Adrenal gland (tissue), 12 donors: ENCODE results near the gene OBP2B. TPM values are rescaled to one million over a fixed set of nuclear protein-coding genes. Genes with fewer than 3 reads are reported as not detected.

ENCODE experiments used
- DNase-seq, 7 donors: peaks; one replicate each; pipeline ENCODE4 v3.0.0-alpha.2; 2019 to 2020
- H3K27ac ChIP-seq, 5 donors: fragments of 200-600 bp; sonication (generic) in 4 of 5; 1 replicate in 3 of 5; 2 replicates in 2 of 5; pipeline versions ENCODE4 v1.5.1 to v1.8.0; 2016 to 2020; ENCODE audit warnings: mild to moderate bottlenecking in 1 of 5
- H3K27me3 ChIP-seq: fragments of 200-600 bp; 2 replicates; pipeline ENCODE4 v1.8.0; 2021
- H3K36me3 ChIP-seq, 2 donors: fragments of 200-600 bp; replicated peaks in 1 of 2; 1 replicate in 1 of 2; 2 replicates in 1 of 2; pipeline versions ENCODE4 v1.5.1 to v1.8.0; 2018 to 2022
- H3K4me1 ChIP-seq, 2 donors: fragments of 200-600 bp; replicated peaks in 1 of 2; 1 replicate in 1 of 2; 2 replicates in 1 of 2; pipeline versions ENCODE4 v1.5.1 to v1.8.0; 2018 to 2021
- H3K4me3 ChIP-seq, 4 donors: fragments of 200-600 bp; sonication (generic) in 3 of 4; one replicate each; pipeline ENCODE4 v1.5.1; 2016 to 2018
- H3K9me3 ChIP-seq, 3 donors: fragments of 200-600 bp; sonication (generic) in 1 of 3; replicated peaks in 1 of 3; 1 replicate in 2 of 3; 2 replicates in 1 of 3; pipeline versions ENCODE4 v1.5.1 to v1.8.0; 2016 to 2021
- CTCF ChIP-seq, 6 experiments: fragments of 450-650 bp in 4 of 6; fragments of 200-600 bp in 2 of 6; sonication (generic) in 1 of 6; IDR thresholded peaks; 1 replicate in 5 of 6; 2 replicates in 1 of 6; pipeline versions ENCODE4 v1.5.1 to v1.8.0; 2016 to 2021; ENCODE audit warnings: antibody characterized with exemption in 6 of 6, mild to moderate bottlenecking in 2 of 6, moderate library complexity in 1 of 6
- POLR2A ChIP-seq, 2 donors: fragments of 450-650 bp; IDR thresholded peaks; one replicate each; pipeline ENCODE4 v1.6.1; 2017; ENCODE audit warnings: antibody characterized with exemption in 2 of 2, mild to moderate bottlenecking in 2 of 2, moderate library complexity in 1 of 2
- WGBS, 4 donors: extraction: QIAGEN DNeasy Blood & Tissue Kit in 2 of 4; methylation state at CpG; one replicate each; pipeline versions ENCODE4 v1.1.5 to v1.1.7; 2013 to 2017; 5-methylcytosine and 5-hydroxymethylcytosine counted together
- intact Hi-C, 2 donors: fragments of 100-400 bp; cut with DNase I; formaldehyde crosslinking; loops; one replicate each; pipeline versions ENCODE4 v1.14.1 to v1.15.0; 2022 to 2023
- polyA plus RNA-seq, 3 donors: library from polyadenylated mRNA; stranded (reverse); fragments of 200-250 nt in 2 of 3; fragments of 350-450 nt in 1 of 3; fragmentation: Illumina TruSeq in 1 of 3; extraction: RNeasy Lipid Tissue Mini Kit (QIAGEN cat#74804) in 1 of 3; gene quantifications; one replicate each; pipeline ENCODE4 v1.2.3, GENCODE V29; 2013 to 2014
- total RNA-seq, 9 donors: library from RNA; depleted of rRNA in 4 of 9; stranded (reverse); fragments of >200 nt in 4 of 9; fragments of 120-200 nt in 1 of 9; fragmentation: NEBNext Ultra II Directional in 1 of 9; extraction: Animal tissue kit (Norgen Biotek cat#: 25700) in 1 of 9; gene quantifications; one replicate each; pipeline versions ENCODE4 v1.1.0 to v1.2.4, GENCODE V29; 2013 to 2023
- donor health status: healthy with polysubstance abuse.
- donor health status: Bipolar disorder and iron deficiency.
- donor health status: DM: yes; HTN: yes; CAD: no.
- donor health status: DM: no; HTN: no; CAD: no.
- donor health status: DM: no; HTN: no; CAD: no.
- donor health status: DM: yes; HTN: yes; CAD: no.

The OBP2B gene
- total and polyA plus RNA-seq, 12 donors = 0.11 to 0.32 TPM; not detected in 10

- WGBS, 4 donors = 80 to 85% (median 84%) methylated on average over 7 to 8 of the region's 8 CpGs
- H3K27me3 ChIP-seq = no peaks in the 10 kb centered on the region
- no peak for TF ChIP-seq POLR2A (IDR thresholded peaks at IDR 0.05)
- TF ChIP-seq CTCF (IDR thresholded peaks at IDR 0.05) = no peak
- no peaks in the 10 kb centered on the region for H3K36me3 ChIP-seq
- H3K4me1 ChIP-seq = no peaks in the 10 kb centered on the region
- intact Hi-C loops = no loop called here
- no peaks in the 10 kb centered on the region for H3K9me3 ChIP-seq
- DNase-seq = peak in 2 of 7 donors; percentile 16 to 29
- H3K4me3 ChIP-seq = no peak overlapping the region
- no peak overlapping the region for H3K27ac ChIP-seq
These were observed 39.8 kb upstream of the OBP2B start for GRCh38 chr9:133248726-133249295.

GRCh38 chr9:133247632-133248031 is 38.6 kb upstream of the OBP2B start:
- H3K4me1 ChIP-seq = no peaks in the 10 kb centered on the region
- H3K27me3 ChIP-seq = no peaks in the 10 kb centered on the region
- TF ChIP-seq POLR2A (IDR thresholded peaks at IDR 0.05) = no peak
- no peak for TF ChIP-seq CTCF (IDR thresholded peaks at IDR 0.05)
- 42 to 93% (median 78%) methylated on average over 2 to 6 of the region's 6 CpGs for WGBS, 4 donors
- no peaks in the 10 kb centered on the region for H3K9me3 ChIP-seq
- no peak overlapping the region for H3K27ac ChIP-seq
- no peak overlapping the region for H3K4me3 ChIP-seq
- H3K36me3 ChIP-seq = no peaks in the 10 kb centered on the region
- DNase-seq = peak in 1 of 7 donors; percentile 29
- intact Hi-C loops = no loop called here

GRCh38 chr9:133246991-133247390 is 37.9 kb upstream of the OBP2B start:
- peak in 1 of 7 donors; percentile 41 for DNase-seq
- WGBS, 4 donors = 91 to 100% (median 97%) methylated on average over 2 to 6 of the region's 6 CpGs
- intact Hi-C loops = no loop called here
- no peaks in the 10 kb centered on the region for H3K36me3 ChIP-seq
- no peaks in the 10 kb centered on the region for H3K4me1 ChIP-seq
- no peak overlapping the region for H3K4me3 ChIP-seq
- no peak overlapping the region for H3K27ac ChIP-seq
- H3K9me3 ChIP-seq = no peaks in the 10 kb centered on the region
- TF ChIP-seq POLR2A (IDR thresholded peaks at IDR 0.05) (no peak), CTCF (IDR thresholded peaks at IDR 0.05) (no peak)
- no peaks in the 10 kb centered on the region for H3K27me3 ChIP-seq

GRCh38 chr9:133246562-133246961 is 37.5 kb upstream of the OBP2B start:
- TF ChIP-seq CTCF (IDR thresholded peaks at IDR 0.05) (no peak), POLR2A (IDR thresholded peaks at IDR 0.05) (no peak)
- Histone ChIP-seq H3K4me1 (no peaks in the 10 kb centered on the region), H3K4me3 (no peak overlapping the region), H3K9me3 (no peaks in the 10 kb centered on the region), H3K27me3 (no peaks in the 10 kb centered on the region), H3K36me3 (no peaks in the 10 kb centered on the region), H3K27ac (no peak overlapping the region)
- DNase-seq = peak in 1 of 7 donors; percentile 37
- intact Hi-C loops = no loop called here
- 86 to 94% (median 90%) methylated on average over 12 to 16 of the region's 16 CpGs for WGBS, 4 donors
